Measurements from ENCODE around the gene PCED1B. TPM values are rescaled to one million over a fixed set of nuclear protein-coding genes. Genes with fewer than 3 reads are reported as not detected.

PCED1B gene
- total and polyA plus RNA-seq, 2 donors (not counting 1 experiment from before 2014, with no cell fraction given), result 26.2 to 45.8 TPM

DNA sequence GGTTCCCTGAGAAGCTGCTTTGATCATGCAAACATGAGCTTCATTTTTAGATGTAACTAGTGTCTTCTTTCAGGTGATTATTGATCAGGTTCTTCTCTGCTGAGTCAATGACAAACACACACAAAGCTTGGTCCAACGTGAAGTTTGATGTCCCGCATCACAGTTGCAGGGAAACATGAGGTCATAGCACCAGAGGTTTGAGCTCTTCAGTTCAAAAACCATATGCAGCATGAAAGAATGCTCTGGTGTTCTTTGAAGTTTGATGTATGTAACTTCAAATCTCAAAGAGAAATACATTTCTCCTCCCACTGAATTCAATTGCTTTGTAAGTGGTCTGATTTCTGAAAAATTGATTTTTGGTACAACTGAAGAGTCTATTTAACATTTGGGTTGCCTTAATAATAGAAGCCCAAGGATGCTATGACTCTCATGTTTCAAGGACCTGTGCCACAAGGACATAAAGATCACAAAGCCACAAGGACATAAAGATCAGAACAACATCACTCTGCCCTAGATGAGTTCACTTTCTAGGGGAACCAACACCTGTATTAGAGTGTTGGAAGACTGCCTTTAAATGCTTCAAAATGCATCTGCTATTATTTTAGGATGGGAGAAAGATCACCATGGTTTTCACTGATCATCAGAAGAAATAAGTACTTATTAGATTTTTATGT is 31.4 kb downstream of the PCED1B start:
- no peak overlapping the region for H3K9ac ChIP-seq (ENCODE audit: low read length)
- TF ChIP-seq, protein P1, sequence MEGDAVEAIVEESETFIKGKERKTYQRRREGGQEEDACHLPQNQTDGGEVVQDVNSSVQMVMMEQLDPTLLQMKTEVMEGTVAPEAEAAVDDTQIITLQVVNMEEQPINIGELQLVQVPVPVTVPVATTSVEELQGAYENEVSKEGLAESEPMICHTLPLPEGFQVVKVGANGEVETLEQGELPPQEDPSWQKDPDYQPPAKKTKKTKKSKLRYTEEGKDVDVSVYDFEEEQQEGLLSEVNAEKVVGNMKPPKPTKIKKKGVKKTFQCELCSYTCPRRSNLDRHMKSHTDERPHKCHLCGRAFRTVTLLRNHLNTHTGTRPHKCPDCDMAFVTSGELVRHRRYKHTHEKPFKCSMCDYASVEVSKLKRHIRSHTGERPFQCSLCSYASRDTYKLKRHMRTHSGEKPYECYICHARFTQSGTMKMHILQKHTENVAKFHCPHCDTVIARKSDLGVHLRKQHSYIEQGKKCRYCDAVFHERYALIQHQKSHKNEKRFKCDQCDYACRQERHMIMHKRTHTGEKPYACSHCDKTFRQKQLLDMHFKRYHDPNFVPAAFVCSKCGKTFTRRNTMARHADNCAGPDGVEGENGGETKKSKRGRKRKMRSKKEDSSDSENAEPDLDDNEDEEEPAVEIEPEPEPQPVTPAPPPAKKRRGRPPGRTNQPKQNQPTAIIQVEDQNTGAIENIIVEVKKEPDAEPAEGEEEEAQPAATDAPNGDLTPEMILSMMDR (IDR thresholded peaks at IDR 0.05), result no peak
- TF ChIP-seq EZH2 (IDR thresholded peaks at IDR 0.05; ENCODE audit: borderline replicate concordance, insufficient read depth, low read depth, low read length, poor library complexity, severe bottlenecking), result no peak
- H3K9me3 ChIP-seq (ENCODE audit: control extremely low read depth in 1 of 3, control insufficient read depth in 2 of 3, insufficient read depth in 1 of 3, low read length in 2 of 3), result no peaks in the 10 kb centered on the region
- Mint-ChIP-seq H3K9me3 (ENCODE audit: insufficient read depth) (no peaks in the 10 kb centered on the region), H3K27ac (no peak overlapping the region), H3K4me1 (no peaks in the 10 kb centered on the region), H3K4me3 (no peak overlapping the region), H3K27me3 (no peaks in the 10 kb centered on the region)
- H2AFZ ChIP-seq (ENCODE audit: insufficient read depth, low read depth, low read length, poor library complexity, severe bottlenecking), result no peak overlapping the region
- intact Hi-C loops (cut with micrococcal nuclease), result no loop called here
- no peak overlapping the region for H3K4me3 ChIP-seq (ENCODE audit: control extremely low read depth in 1 of 5, extremely low read depth in 1 of 5, insufficient read depth in 1 of 5, low read depth in 2 of 5, low read length in 4 of 5)
- POLR2A ChIA-PET, result interaction anchor here (0.6 kb wide), 1 partner anchor 210 kb away, joined by 3 read pairs; no protein-coding TSS in a partner anchor
- H3K27me3 ChIP-seq (replicated peaks in 1 of 4; ENCODE audit: control extremely low read depth in 1 of 4, control insufficient read depth in 3 of 4, insufficient read depth in 4 of 4, low read length in 3 of 4), result no peaks in the 10 kb centered on the region
- DNase-seq (no peak), ATAC-seq (ENCODE audit: low read depth) (no peak)
- H4K20me1 ChIP-seq (ENCODE audit: control insufficient read depth, insufficient read depth, low read length, poor library complexity, severe bottlenecking), result no peaks in the 10 kb centered on the region
- H3K4me1 ChIP-seq (ENCODE audit: control insufficient read depth in 2 of 2, insufficient read depth in 2 of 2, low read length in 2 of 2), result no peaks in the 10 kb centered on the region
- peaks cover 0 to 10% of the 10 kb centered on the region in 2 experiments for H3K36me3 ChIP-seq (replicated peaks in 1 of 2; ENCODE audit: control extremely low read depth in 1 of 2, control insufficient read depth in 1 of 2, extremely low read depth in 1 of 2, insufficient read depth in 2 of 2, low read length in 1 of 2)
- H3K4me2 ChIP-seq (replicated peaks; ENCODE audit: low read depth, low read length, poor library complexity, severe bottlenecking), result no peak overlapping the region
- no CpG with 5 or more reads among the region's 2 CpGs for WGBS (ENCODE audit: insufficient coverage)
- CTCF ChIA-PET, result no interaction called here
- no peak overlapping the region for H3K27ac ChIP-seq (ENCODE audit: low read length in 2 of 2)
- H3K79me2 ChIP-seq (ENCODE audit: control insufficient read depth, insufficient read depth, low read length), result no peaks in the 10 kb centered on the region

DNA sequence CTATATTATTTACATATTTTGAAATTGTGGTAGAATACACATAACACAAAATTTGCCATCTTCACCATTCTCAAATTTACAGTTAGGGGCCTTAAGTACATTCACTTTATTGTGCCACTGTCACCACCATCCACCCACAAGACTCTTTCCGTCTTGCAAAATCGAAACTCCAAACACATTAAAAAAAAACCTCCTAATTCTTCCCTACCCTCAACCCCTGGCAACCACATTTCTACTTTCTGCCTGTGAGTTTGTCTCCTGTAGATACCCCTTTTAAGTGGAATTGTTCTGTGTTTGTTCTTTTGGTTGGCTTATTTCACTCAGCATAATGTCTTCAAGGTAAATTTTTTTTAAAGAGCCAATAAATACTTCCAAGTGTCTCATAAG is 32.0 kb downstream of the PCED1B start:
- H2AFZ ChIP-seq (ENCODE audit: insufficient read depth, low read depth, low read length, poor library complexity, severe bottlenecking), result no peak overlapping the region
- no peaks in the 10 kb centered on the region for H3K27me3 ChIP-seq (replicated peaks in 1 of 4; ENCODE audit: control extremely low read depth in 1 of 4, control insufficient read depth in 3 of 4, insufficient read depth in 4 of 4, low read length in 3 of 4)
- Mint-ChIP-seq H3K4me1 (no peaks in the 10 kb centered on the region), H3K4me3 (no peak overlapping the region), H3K9me3 (ENCODE audit: insufficient read depth) (no peaks in the 10 kb centered on the region), H3K27ac (no peak overlapping the region), H3K27me3 (no peaks in the 10 kb centered on the region)
- H3K36me3 ChIP-seq (replicated peaks in 1 of 2; ENCODE audit: control extremely low read depth in 1 of 2, control insufficient read depth in 1 of 2, extremely low read depth in 1 of 2, insufficient read depth in 2 of 2, low read length in 1 of 2), result peaks cover 0 to 10% of the 10 kb centered on the region in 2 experiments
- no peak overlapping the region for H3K27ac ChIP-seq (ENCODE audit: low read length in 2 of 2)
- H3K9me3 ChIP-seq (ENCODE audit: control extremely low read depth in 1 of 3, control insufficient read depth in 2 of 3, insufficient read depth in 1 of 3, low read length in 2 of 3), result no peaks in the 10 kb centered on the region
- no peak for ATAC-seq (ENCODE audit: low read depth)
- no peaks in the 10 kb centered on the region for H3K79me2 ChIP-seq (ENCODE audit: control insufficient read depth, insufficient read depth, low read length)
- no peak overlapping the region for H3K4me2 ChIP-seq (replicated peaks; ENCODE audit: low read depth, low read length, poor library complexity, severe bottlenecking)
- DNase-seq, result no peak
- intact Hi-C loops (cut with micrococcal nuclease), result no loop called here
- no peak for TF ChIP-seq EZH2 (IDR thresholded peaks at IDR 0.05; ENCODE audit: borderline replicate concordance, insufficient read depth, low read depth, low read length, poor library complexity, severe bottlenecking)
- TF ChIP-seq, protein P1 (IDR thresholded peaks at IDR 0.05), result no peak
- no CpG with 5 or more reads among the region's 2 CpGs for WGBS (ENCODE audit: insufficient coverage)
- ChIA-PET CTCF (interaction anchor here (1.4 kb wide), 1 partner anchor 196 kb away, joined by 3 read pairs; no protein-coding TSS in a partner anchor), POLR2A (no interaction called here)
- H3K9ac ChIP-seq (ENCODE audit: low read length), result no peak overlapping the region
- no peaks in the 10 kb centered on the region for H3K4me1 ChIP-seq (ENCODE audit: control insufficient read depth in 2 of 2, insufficient read depth in 2 of 2, low read length in 2 of 2)
- no peak overlapping the region for H3K4me3 ChIP-seq (ENCODE audit: control extremely low read depth in 1 of 5, extremely low read depth in 1 of 5, insufficient read depth in 1 of 5, low read depth in 2 of 5, low read length in 4 of 5)
- no peaks in the 10 kb centered on the region for H4K20me1 ChIP-seq (ENCODE audit: control insufficient read depth, insufficient read depth, low read length, poor library complexity, severe bottlenecking)
